WTC11 (cell line): ENCODE measurements around the gene CRACR2A. TPM values are rescaled to one million over a fixed set of nuclear protein-coding genes. Genes with fewer than 3 reads are reported as not detected.
A peak's percentile ranks its signal among the peaks of the same experiment; 100 is the strongest.

Experiments
- ATAC-seq: fragments of 200-7000 bp; cut with Tn5 transposase; 2 replicates; pipeline ENCODE4 v1.10.0; 2021; ENCODE audit warnings: mild to moderate bottlenecking, moderate library complexity
- CTCF ChIA-PET: fragments of 300-600 bp; sonication (Branson Sonifier 250); formaldehyde crosslinking; loops from one replicate; lab custom pipeline; 2021; ENCODE audit warnings: antibody characterized with exemption; lab: Charles Lee
- POLR2A ChIA-PET: fragments of 350-600 bp; sonication (Branson Sonifier 250); formaldehyde crosslinking; loops from one replicate; lab custom pipeline; 2021; ENCODE audit warnings: antibody characterized with exemption; lab: Charles Lee
- DNase-seq: peaks from one replicate; pipeline ENCODE4 v3.0.0; 2021; ENCODE audit warnings: low spot score
- H3K27ac Mint-ChIP-seq: 2 replicates; pipeline ENCODE4 v1.8.0; 2021; ENCODE audit warnings: mixed read lengths
- H3K27me3 Mint-ChIP-seq: 2 replicates; pipeline ENCODE4 v1.8.0; 2021; ENCODE audit warnings: low read depth, mild to moderate bottlenecking, moderate library complexity, mixed read lengths
- H3K36me3 Mint-ChIP-seq: 2 replicates; pipeline ENCODE4 v1.8.0; 2021; ENCODE audit warnings: mixed read lengths
- H3K4me1 Mint-ChIP-seq: 2 replicates; pipeline ENCODE4 v1.8.0; 2022; ENCODE audit warnings: mixed read lengths
- H3K4me3 Mint-ChIP-seq: 2 replicates; pipeline ENCODE4 v1.8.0; 2021; ENCODE audit warnings: mild to moderate bottlenecking, moderate library complexity, mixed read lengths
- H3K9me3 Mint-ChIP-seq: 2 replicates; pipeline ENCODE4 v1.8.0; 2021; ENCODE audit warnings: mixed read lengths
- ATF2 ChIP-seq: sonication (generic); formaldehyde crosslinking; IDR thresholded peaks from 2 replicates; pipeline ENCODE4 v1.8.1; 2022; ENCODE audit warnings: low read depth, missing genetic modification reagents, borderline replicate concordance
- ATF6 ChIP-seq: sonication (generic); formaldehyde crosslinking; IDR thresholded peaks from 2 replicates; pipeline ENCODE4 v1.8.1; 2023; ENCODE audit warnings: mild to moderate bottlenecking, missing genetic modification reagents
- CBFB ChIP-seq: sonication (generic); formaldehyde crosslinking; IDR thresholded peaks from 2 replicates; pipeline ENCODE4 v1.8.1; 2022; ENCODE audit warnings: mild to moderate bottlenecking, low read depth, missing genetic modification reagents
- E2F4 ChIP-seq: sonication (generic); formaldehyde crosslinking; IDR thresholded peaks from 2 replicates; pipeline ENCODE4 v1.8.1; 2022; ENCODE audit warnings: low read depth, mild to moderate bottlenecking, moderate library complexity, missing genetic modification reagents, borderline replicate concordance
- E2F5 ChIP-seq: sonication (generic); formaldehyde crosslinking; IDR thresholded peaks from 2 replicates; pipeline ENCODE4 v1.8.1; 2022; ENCODE audit warnings: mild to moderate bottlenecking, moderate library complexity, missing genetic modification reagents
- GABPB1 ChIP-seq: sonication (generic); formaldehyde crosslinking; IDR thresholded peaks from 2 replicates; pipeline ENCODE4 v1.8.1; 2023; ENCODE audit warnings: mild to moderate bottlenecking, missing genetic modification reagents
- GTF2I ChIP-seq: fragments of 250-450 bp; sonication (Bioruptor Pico); conservative IDR thresholded peaks from 2 replicates; pipeline ENCODE4 v1.4.0; 2021; ENCODE audit warnings: mild to moderate bottlenecking
- IRF2 ChIP-seq: sonication (generic); formaldehyde crosslinking; IDR thresholded peaks from 2 replicates; pipeline ENCODE4 v1.8.0; 2022; ENCODE audit warnings: low read depth, missing genetic modification reagents, borderline replicate concordance
- JAZF1 ChIP-seq: fragments of 250-450 bp; sonication (Bioruptor Pico); IDR thresholded peaks from 2 replicates; pipeline ENCODE4 v1.9.0; 2021; ENCODE audit warnings: moderate library complexity, mild to moderate bottlenecking, inconsistent platforms
- KAT7 ChIP-seq: sonication (generic); formaldehyde crosslinking; IDR thresholded peaks from 2 replicates; pipeline ENCODE4 v1.8.1; 2023; ENCODE audit warnings: missing genetic modification reagents, mild to moderate bottlenecking, borderline replicate concordance
- RORB ChIP-seq: fragments of 250-450 bp; sonication (Bioruptor Pico); IDR thresholded peaks from 2 replicates; pipeline ENCODE4 v1.9.0; 2021; ENCODE audit warnings: mild to moderate bottlenecking
- SP1 ChIP-seq: sonication (generic); formaldehyde crosslinking; conservative IDR thresholded peaks from 2 replicates; pipeline ENCODE4 v1.8.1; 2022; ENCODE audit warnings: missing genetic modification reagents
- TEAD4 ChIP-seq: sonication (generic); formaldehyde crosslinking; IDR thresholded peaks from 2 replicates; pipeline ENCODE4 v1.8.0; 2022; ENCODE audit warnings: mild to moderate bottlenecking, missing genetic modification reagents
- TP53 ChIP-seq: sonication (generic); formaldehyde crosslinking; IDR thresholded peaks from 2 replicates; pipeline ENCODE4 v1.8.1; 2023; ENCODE audit warnings: mild to moderate bottlenecking, missing genetic modification reagents
- ZBTB21 ChIP-seq: sonication (generic); formaldehyde crosslinking; IDR thresholded peaks from 2 replicates; pipeline ENCODE4 v1.8.1; 2023; ENCODE audit warnings: mild to moderate bottlenecking, missing genetic modification reagents, borderline replicate concordance
- ZNF281 ChIP-seq: sonication (generic); formaldehyde crosslinking; IDR thresholded peaks from 2 replicates; pipeline ENCODE4 v1.8.0; 2023; ENCODE audit warnings: mild to moderate bottlenecking, missing genetic modification reagents
- ZNF425 ChIP-seq: fragments of 250-450 bp; sonication (Bioruptor Pico); conservative IDR thresholded peaks from 2 replicates; pipeline ENCODE4 v1.9.0; 2021; ENCODE audit warnings: mild to moderate bottlenecking
- ZNF512 ChIP-seq: sonication (generic); formaldehyde crosslinking; IDR thresholded peaks from 2 replicates; pipeline ENCODE4 v1.8.1; 2022; ENCODE audit warnings: missing genetic modification reagents, borderline replicate concordance
- total RNA-seq: library from RNA; stranded (reverse); gene quantifications from 3 replicates; pipeline ENCODE4 v1.2.3, GENCODE V29; 2021

Gene CRACR2A
- total RNA-seq, 1 experiment from 2014 or later = 2.6 TPM

- ChIA-PET CTCF (interaction anchor here (0.6 to 2.6 kb wide), 7 partner anchors 19 to 565 kb away, joined by 3 to 17 read pairs (median 5); partner anchors contain the start of gene CRACR2A), POLR2A (no interaction called here)
- H3K36me3 Mint-ChIP-seq = no peaks in the 10 kb centered on the region
- H3K27ac Mint-ChIP-seq = no peak overlapping the region
- no peaks in the 10 kb centered on the region; the same call in 1 of the 2 replicates for H3K27me3 Mint-ChIP-seq
- peaks cover 10% of the 10 kb centered on the region; the same call in 1 of the 2 replicates for H3K4me1 Mint-ChIP-seq
- TF ChIP-seq SP1 (CRISPR knock-in tag) (no peak), GABPB1 (no peak), TP53 (no peak), IRF2 (CRISPR knock-in tag) (no peak), CBFB (CRISPR knock-in tag) (no peak), ZBTB21 (no peak), ATF2 (no peak), KAT7 (CRISPR knock-in tag) (no peak)
- peaks cover 10% of the 10 kb centered on the region; the same call in 1 of the 2 replicates for H3K9me3 Mint-ChIP-seq
- no peak for ATAC-seq
- H3K4me3 Mint-ChIP-seq = no peak overlapping the region
- DNase-seq = no peak
Observed at GRCh38 chr12:3772380-3772779, 19.5 kb upstream of the CRACR2A start.

GRCh38 chr12:3771853-3772252 is 18.9 kb upstream of the CRACR2A start:
- H3K36me3 Mint-ChIP-seq = no peaks in the 10 kb centered on the region

More at GRCh38 chr12:3771853-3772252, 18.9 kb upstream of the CRACR2A start:
- Mint-ChIP-seq H3K27ac (0 out of 2 replicates have a peak overlapping the region, but pooled peaks have one; percentile 10), H3K4me1 (peaks cover 10% of the 10 kb centered on the region; the same call in 1 of the 2 replicates), H3K4me3 (no peak overlapping the region), H3K27me3 (no peaks in the 10 kb centered on the region; the same call in 1 of the 2 replicates), H3K9me3 (peaks cover 10% of the 10 kb centered on the region; the same call in 1 of the 2 replicates)
- CTCF ChIA-PET = interaction anchor here (1.1 to 2.6 kb wide), 6 partner anchors 19 to 473 kb away, joined by 4 to 17 read pairs (median 5); partner anchors contain the start of gene CRACR2A
- DNase-seq (no peak), ATAC-seq (no peak)
- POLR2A ChIA-PET = no interaction called here
- TF ChIP-seq IRF2 (CRISPR knock-in tag) = no peak
- no peak for TF ChIP-seq RORB (CRISPR knock-in tag)
- no peak for TF ChIP-seq E2F4 (CRISPR knock-in tag)
- no peak for TF ChIP-seq JAZF1 (CRISPR knock-in tag)
- TF ChIP-seq GTF2I = no peak
- TF ChIP-seq ZNF281 (CRISPR knock-in tag) = no peak
- TF ChIP-seq ATF6 (CRISPR knock-in tag) = no peak
- TF ChIP-seq ZNF425 (CRISPR knock-in tag) = no peak
- no peak for TF ChIP-seq E2F5 (CRISPR knock-in tag)
- no peak for TF ChIP-seq ZNF512
- no peak for TF ChIP-seq GABPB1
- no peak for TF ChIP-seq TEAD4 (CRISPR knock-in tag)
- TF ChIP-seq ZBTB21 = no peak
